Nephron progenitor cell (in vitro differentiated cells): Measurements from ENCODE around the gene TTLL12.

Experiments used
- DNase-seq: peaks from one replicate; pipeline ENCODE4 v3.0.0; 2021
- H3K27ac Mint-ChIP-seq: 2 replicates; pipeline ENCODE4 v1.8.0; 2021; ENCODE audit warnings: mild to moderate bottlenecking, moderate library complexity, mixed read lengths
- H3K27me3 Mint-ChIP-seq: 2 replicates; pipeline ENCODE4 v1.8.0; 2021; ENCODE audit warnings: mild to moderate bottlenecking, low read depth, mixed read lengths; ENCODE audit not compliant: poor library complexity
- H3K36me3 Mint-ChIP-seq: 2 replicates; pipeline ENCODE4 v1.8.0; 2021; ENCODE audit warnings: low read depth, mixed read lengths
- H3K4me1 Mint-ChIP-seq: 2 replicates; pipeline ENCODE4 v1.8.0; 2021; ENCODE audit warnings: mixed read lengths
- H3K4me3 Mint-ChIP-seq: 2 replicates; pipeline ENCODE4 v1.8.0; 2021; ENCODE audit warnings: mild to moderate bottlenecking, moderate library complexity, mixed read lengths
- H3K9me3 Mint-ChIP-seq: 2 replicates; pipeline ENCODE4 v1.8.0; 2021; ENCODE audit warnings: mild to moderate bottlenecking, moderate library complexity, mixed read lengths
- TF ChIP-seq, protein P1 (sequence below): fragments of 200-600 bp; sonication (generic); IDR thresholded peaks from 2 replicates; pipeline ENCODE4 v1.5.0; 2021; ENCODE audit warnings: antibody characterized with exemption

TTLL12 gene

GRCh38 chr22:43218786-43219185 is 31.9 kb upstream of the TTLL12 start:
- no peak overlapping the region for H3K27ac Mint-ChIP-seq

GRCh38 chr22:43217285-43218030 is 30.5 kb upstream of the TTLL12 start:
- no peak overlapping the region for H3K4me3 Mint-ChIP-seq
- no peak overlapping the region for H3K27ac Mint-ChIP-seq
- no peak for DNase-seq
- no peaks in the 10 kb centered on the region for H3K9me3 Mint-ChIP-seq
- peaks cover 12% of the 10 kb centered on the region for H3K27me3 Mint-ChIP-seq
- peaks cover 51% of the 10 kb centered on the region for H3K4me1 Mint-ChIP-seq
- peaks cover 39% of the 10 kb centered on the region for H3K36me3 Mint-ChIP-seq
- TF ChIP-seq, protein P1, sequence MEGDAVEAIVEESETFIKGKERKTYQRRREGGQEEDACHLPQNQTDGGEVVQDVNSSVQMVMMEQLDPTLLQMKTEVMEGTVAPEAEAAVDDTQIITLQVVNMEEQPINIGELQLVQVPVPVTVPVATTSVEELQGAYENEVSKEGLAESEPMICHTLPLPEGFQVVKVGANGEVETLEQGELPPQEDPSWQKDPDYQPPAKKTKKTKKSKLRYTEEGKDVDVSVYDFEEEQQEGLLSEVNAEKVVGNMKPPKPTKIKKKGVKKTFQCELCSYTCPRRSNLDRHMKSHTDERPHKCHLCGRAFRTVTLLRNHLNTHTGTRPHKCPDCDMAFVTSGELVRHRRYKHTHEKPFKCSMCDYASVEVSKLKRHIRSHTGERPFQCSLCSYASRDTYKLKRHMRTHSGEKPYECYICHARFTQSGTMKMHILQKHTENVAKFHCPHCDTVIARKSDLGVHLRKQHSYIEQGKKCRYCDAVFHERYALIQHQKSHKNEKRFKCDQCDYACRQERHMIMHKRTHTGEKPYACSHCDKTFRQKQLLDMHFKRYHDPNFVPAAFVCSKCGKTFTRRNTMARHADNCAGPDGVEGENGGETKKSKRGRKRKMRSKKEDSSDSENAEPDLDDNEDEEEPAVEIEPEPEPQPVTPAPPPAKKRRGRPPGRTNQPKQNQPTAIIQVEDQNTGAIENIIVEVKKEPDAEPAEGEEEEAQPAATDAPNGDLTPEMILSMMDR = no peak

More at GRCh38 chr22:43218786-43219185, 31.9 kb upstream of the TTLL12 start:
- no peak overlapping the region for H3K4me3 Mint-ChIP-seq
- peaks cover 49% of the 10 kb centered on the region for H3K4me1 Mint-ChIP-seq
- H3K27me3 Mint-ChIP-seq = peaks cover 12% of the 10 kb centered on the region
- TF ChIP-seq, protein P1 = no peak
- DNase-seq = no peak
- H3K36me3 Mint-ChIP-seq = peaks cover 42% of the 10 kb centered on the region
- H3K9me3 Mint-ChIP-seq = no peaks in the 10 kb centered on the region

- Mint-ChIP-seq H3K4me3 (no peak overlapping the region), H3K27ac (no peak overlapping the region), H3K9me3 (no peaks in the 10 kb centered on the region), H3K4me1 (peaks cover 47% of the 10 kb centered on the region), H3K27me3 (peaks cover 12% of the 10 kb centered on the region), H3K36me3 (peaks cover 39% of the 10 kb centered on the region)
- no peak for DNase-seq
- TF ChIP-seq, protein P1 = no peak
Measured at GRCh38 chr22:43216738-43217137, 29.8 kb upstream of the TTLL12 start.

DNA sequence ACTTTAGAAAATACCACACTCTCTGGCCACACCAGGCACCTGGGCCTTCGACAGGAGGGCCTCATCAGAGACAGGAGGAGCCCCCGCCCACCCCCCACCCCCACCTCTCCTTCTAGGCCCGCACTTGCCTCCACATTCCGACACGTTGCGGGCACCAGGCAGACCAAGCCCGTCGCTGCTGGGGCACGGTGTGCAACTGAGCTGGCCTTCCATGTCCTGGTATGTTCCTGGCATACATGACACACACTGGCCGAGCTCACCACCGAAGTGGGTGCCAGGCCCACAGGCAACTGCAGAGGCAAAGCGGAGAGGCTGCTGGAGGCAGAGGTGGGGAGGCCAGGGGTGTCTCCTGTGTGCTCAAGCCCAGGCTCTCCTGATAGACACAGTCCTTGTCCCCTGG is 27.0 kb upstream of the TTLL12 start:
- no peak overlapping the region for H3K4me3 Mint-ChIP-seq
- no peak for DNase-seq
- H3K4me1 Mint-ChIP-seq = peaks cover 42% of the 10 kb centered on the region
- H3K9me3 Mint-ChIP-seq = no peaks in the 10 kb centered on the region
- H3K27me3 Mint-ChIP-seq = peaks cover 8% of the 10 kb centered on the region
- peaks cover 32% of the 10 kb centered on the region for H3K36me3 Mint-ChIP-seq
- no peak overlapping the region for H3K27ac Mint-ChIP-seq
- TF ChIP-seq, protein P1 = no peak

DNA sequence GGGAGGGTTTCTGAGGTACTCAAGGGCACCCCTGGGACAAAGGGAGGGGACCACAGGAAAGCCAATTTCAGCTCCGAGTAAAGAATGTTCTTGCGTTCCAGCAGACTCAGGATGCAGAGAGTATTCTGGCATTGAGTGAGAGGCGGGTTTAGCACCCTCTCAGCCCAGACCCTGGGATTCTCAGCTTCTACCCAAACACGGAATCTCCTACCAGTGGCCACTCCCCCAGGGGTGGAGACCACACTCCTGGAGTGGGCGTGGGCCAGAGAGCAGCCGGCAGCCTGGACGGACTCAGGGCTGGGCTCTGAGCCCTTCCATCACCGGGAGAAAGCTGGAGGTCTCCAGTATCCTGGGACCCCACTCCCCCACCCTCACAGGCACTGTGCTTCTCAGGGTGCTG is 26.1 kb upstream of the TTLL12 start:
- no peak overlapping the region for H3K27ac Mint-ChIP-seq
- no peak overlapping the region for H3K4me3 Mint-ChIP-seq
- peaks cover 22% of the 10 kb centered on the region for H3K36me3 Mint-ChIP-seq
- H3K9me3 Mint-ChIP-seq = no peaks in the 10 kb centered on the region
- H3K27me3 Mint-ChIP-seq = peaks cover 11% of the 10 kb centered on the region
- TF ChIP-seq, protein P1 = no peak
- peaks cover 41% of the 10 kb centered on the region for H3K4me1 Mint-ChIP-seq
- peak; percentile 64 for DNase-seq

DNA sequence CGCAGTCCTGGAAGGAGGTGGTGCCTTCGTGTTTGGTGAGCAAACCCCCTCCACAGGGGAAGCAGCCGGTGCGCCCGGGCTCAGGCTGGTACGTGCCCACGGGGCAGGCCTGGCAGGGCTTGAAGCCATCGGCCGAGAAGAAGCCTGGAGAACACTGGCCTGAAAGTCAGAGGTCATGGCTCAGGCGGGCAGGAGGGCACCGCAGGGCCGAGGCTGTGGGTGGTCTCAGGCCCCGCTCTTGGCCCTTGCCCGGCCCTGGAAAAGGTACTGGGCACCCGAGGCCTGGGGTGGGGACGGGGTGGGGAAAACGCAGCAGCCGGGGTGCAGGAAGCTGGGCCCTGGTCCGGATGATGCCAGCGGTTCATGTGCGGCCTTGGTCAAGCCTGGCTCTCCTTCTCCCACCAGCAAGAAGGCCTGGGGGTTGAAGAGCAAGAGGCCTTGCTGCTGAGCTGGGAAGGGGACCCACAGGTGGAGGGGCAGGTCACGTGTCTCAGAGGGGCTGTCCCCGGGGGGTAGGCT is 25.6 kb upstream of the TTLL12 start:
- DNase-seq = no peak
- H3K9me3 Mint-ChIP-seq = no peaks in the 10 kb centered on the region
- TF ChIP-seq, protein P1 = no peak
- H3K4me3 Mint-ChIP-seq = no peak overlapping the region
- peaks cover 8% of the 10 kb centered on the region for H3K27me3 Mint-ChIP-seq
- peaks cover 17% of the 10 kb centered on the region for H3K36me3 Mint-ChIP-seq
- H3K4me1 Mint-ChIP-seq = peaks cover 37% of the 10 kb centered on the region
- no peak overlapping the region for H3K27ac Mint-ChIP-seq
